AG10803 (cell line): ENCODE measurements around the gene SSR1.

ENCODE experiments used
- DNase-seq: peaks from one replicate; pipeline ENCODE4 v3.0.0; 2010; ENCODE audit warnings: low read depth
- H3K4me3 ChIP-seq: 2 replicates; pipeline ENCODE4 v1.5.1; 2011; ENCODE audit warnings: mild to moderate bottlenecking, low read length, control low read depth
- CTCF ChIP-seq: conservative IDR thresholded peaks from 2 replicates; pipeline ENCODE4 v1.5.1; 2011; ENCODE audit warnings: mild to moderate bottlenecking, low read length, control low read depth, inconsistent platforms

SSR1 gene

GRCh38 chr6:7240351-7240750 is 72.6 kb downstream of the SSR1 start:
- no peak for TF ChIP-seq CTCF
- H3K4me3 ChIP-seq, result no peak overlapping the region
- DNase-seq, result no peak

- no peak for TF ChIP-seq CTCF
- H3K4me3 ChIP-seq, result no peak overlapping the region
Observed at GRCh38 chr6:7239590-7239948, 73.4 kb downstream of the SSR1 start.

GRCh38 chr6:7238900-7239589 is 74.0 kb downstream of the SSR1 start:
- DNase-seq, result peak; percentile 67
- peak; percentile 57 for TF ChIP-seq CTCF
- H3K4me3 ChIP-seq, result no peak overlapping the region

More at GRCh38 chr6:7239590-7239948, 73.4 kb downstream of the SSR1 start:
- DNase-seq, result no peak

GRCh38 chr6:7238526-7238899 is 74.5 kb downstream of the SSR1 start:
- H3K4me3 ChIP-seq, result no peak overlapping the region
- DNase-seq, result no peak
- TF ChIP-seq CTCF, result no peak

GRCh38 chr6:7237653-7238188 is 75.3 kb downstream of the SSR1 start:
- no peak for TF ChIP-seq CTCF
- DNase-seq, result no peak
- H3K4me3 ChIP-seq, result no peak overlapping the region

GRCh38 chr6:7236306-7237209 is 76.4 kb downstream of the SSR1 start:
- H3K4me3 ChIP-seq, result no peak overlapping the region
- no peak for TF ChIP-seq CTCF
- DNase-seq, result no peak
